Nephron (organoid): ENCODE data around the gene TJAP1.

ENCODE experiments used
- H3K27ac Mint-ChIP-seq, 3 experiments: 2 replicates each; pipeline ENCODE4 v1.8.0; 2020; ENCODE audit warnings: mixed read lengths in 3 of 3, mild to moderate bottlenecking in 2 of 3, moderate library complexity in 1 of 3
- H3K27me3 Mint-ChIP-seq: 2 replicates; pipeline ENCODE4 v1.8.0; 2021; ENCODE audit warnings: low read depth, mild to moderate bottlenecking, moderate library complexity, mixed read lengths
- H3K36me3 Mint-ChIP-seq: 2 replicates; pipeline ENCODE4 v1.8.0; 2020; ENCODE audit warnings: low read depth, mixed read lengths
- H3K4me1 Mint-ChIP-seq: 2 replicates; pipeline ENCODE4 v1.8.0; 2020; ENCODE audit warnings: mixed read lengths
- H3K4me3 Mint-ChIP-seq, 3 experiments: 2 replicates each; pipeline ENCODE4 v1.8.0; 2020; ENCODE audit warnings: mild to moderate bottlenecking in 3 of 3, mixed read lengths in 3 of 3, moderate library complexity in 2 of 3
- H3K9me3 Mint-ChIP-seq: 2 replicates; pipeline ENCODE4 v1.8.0; 2020; ENCODE audit warnings: mixed read lengths
- CTCF ChIP-seq, 3 experiments: fragments of 200-600 bp; sonication (generic); IDR thresholded peaks; one replicate each; pipeline ENCODE4 v1.5.0; 2021; ENCODE audit warnings: antibody characterized with exemption in 3 of 3; ENCODE audit not compliant: unreplicated experiment in 3 of 3

Gene TJAP1

GRCh38 chr6:43478008-43478372 is 620 bp downstream of the TJAP1 start:
- Mint-ChIP-seq H3K4me3 (peak overlapping the region; percentile 86 to 99 (median 90)), H3K27ac (peak overlapping the region; percentile 89 to 94 (median 90)), H3K36me3 (peaks cover 4% of the 10 kb centered on the region), H3K27me3 (peaks cover 6% of the 10 kb centered on the region), H3K9me3 (no peaks in the 10 kb centered on the region), H3K4me1 (peaks cover 50% of the 10 kb centered on the region)
- no peak for TF ChIP-seq CTCF (IDR thresholded peaks at IDR 0.05; ENCODE audit: unreplicated experiment in 3 of 3)

GRCh38 chr6:43481075-43481474 is 3.7 kb downstream of the TJAP1 start:
- Mint-ChIP-seq H3K36me3 (peaks cover 9% of the 10 kb centered on the region), H3K27me3 (no peaks in the 10 kb centered on the region), H3K4me1 (peaks cover 44% of the 10 kb centered on the region), H3K9me3 (no peaks in the 10 kb centered on the region), H3K4me3 (peak overlapping the region in 2 of 3 experiments; percentile 30 to 37), H3K27ac (no peak overlapping the region)
- no peak for TF ChIP-seq CTCF (IDR thresholded peaks at IDR 0.05; ENCODE audit: unreplicated experiment in 3 of 3)

- TF ChIP-seq CTCF (IDR thresholded peaks at IDR 0.05; ENCODE audit: unreplicated experiment in 3 of 3): no peak
- H3K4me3 Mint-ChIP-seq: peak overlapping the region in 2 of 3 experiments; percentile 7 to 26
- H3K9me3 Mint-ChIP-seq: no peaks in the 10 kb centered on the region
- peaks cover 42% of the 10 kb centered on the region for H3K4me1 Mint-ChIP-seq
- H3K27me3 Mint-ChIP-seq: no peaks in the 10 kb centered on the region
- H3K27ac Mint-ChIP-seq: no peak overlapping the region
- peaks cover 9% of the 10 kb centered on the region for H3K36me3 Mint-ChIP-seq
Observed at GRCh38 chr6:43481591-43482236, 4.3 kb downstream of the TJAP1 start.

GRCh38 chr6:43488667-43489276 is 11.4 kb downstream of the TJAP1 start:
- Mint-ChIP-seq H3K9me3 (no peaks in the 10 kb centered on the region), H3K4me1 (peaks cover 42% of the 10 kb centered on the region), H3K36me3 (peaks cover 5% of the 10 kb centered on the region), H3K27me3 (no peaks in the 10 kb centered on the region), H3K27ac (peak overlapping the region in 2 of 3 experiments; percentile 73 to 78), H3K4me3 (peak overlapping the region in 1 of 3 experiments; percentile 61)
- TF ChIP-seq CTCF (IDR thresholded peaks at IDR 0.05; ENCODE audit: unreplicated experiment in 3 of 3): no peak

GRCh38 chr6:43489277-43490072 is 12.1 kb downstream of the TJAP1 start:
- no peak for TF ChIP-seq CTCF (IDR thresholded peaks at IDR 0.05; ENCODE audit: unreplicated experiment in 3 of 3)
- Mint-ChIP-seq H3K9me3 (no peaks in the 10 kb centered on the region), H3K4me1 (peaks cover 46% of the 10 kb centered on the region), H3K27me3 (no peaks in the 10 kb centered on the region), H3K27ac (peak overlapping the region in 2 of 3 experiments; percentile 73 to 78), H3K36me3 (peaks cover 5% of the 10 kb centered on the region), H3K4me3 (peak overlapping the region in 1 of 3 experiments; percentile 61)
